HepG2 (cell line): Measurements from ENCODE around the gene LSMEM2. TPM values are rescaled to one million over a fixed set of nuclear protein-coding genes. Genes with fewer than 3 reads are reported as not detected.

Experiments used
- DPF2 ChIP-seq: sonication (generic); formaldehyde crosslinking; IDR thresholded peaks from 2 replicates; pipeline ENCODE4 v1.4.0; 2020; ENCODE audit warnings: mild to moderate bottlenecking, low read depth, missing genetic modification reagents, borderline replicate concordance
- ELK4 ChIP-seq: sonication (generic); formaldehyde crosslinking; IDR thresholded peaks from 2 replicates; pipeline ENCODE4 v1.9.0; 2021; ENCODE audit warnings: missing genetic modification reagents, borderline replicate concordance
- FOSL2 ChIP-seq: sonication (generic); formaldehyde crosslinking; IDR thresholded peaks from 2 replicates; pipeline ENCODE4 v1.4.0; 2020; ENCODE audit warnings: missing genetic modification reagents
- GMEB1 ChIP-seq: sonication (generic); formaldehyde crosslinking; IDR thresholded peaks from 2 replicates; pipeline ENCODE4 v1.5.1; 2020; ENCODE audit warnings: missing genetic modification reagents, mild to moderate bottlenecking, borderline replicate concordance
- HES4 ChIP-seq: sonication (generic); formaldehyde crosslinking; IDR thresholded peaks from 2 replicates; pipeline ENCODE4 v1.9.0; 2021; ENCODE audit warnings: mild to moderate bottlenecking, missing genetic modification reagents, borderline replicate concordance
- MTA1 ChIP-seq: sonication (generic); formaldehyde crosslinking; IDR thresholded peaks from 2 replicates; pipeline ENCODE4 v1.4.0; 2020; ENCODE audit warnings: missing genetic modification reagents, mild to moderate bottlenecking, borderline replicate concordance
- TOPORS ChIP-seq: sonication (generic); formaldehyde crosslinking; IDR thresholded peaks from 2 replicates; pipeline ENCODE4 v1.8.0; 2023; ENCODE audit warnings: mild to moderate bottlenecking, missing genetic modification reagents
- ZBTB40 ChIP-seq, 2 experiments: fragments of 450-650 bp in 1 of 2; sonication (generic) in 1 of 2; formaldehyde crosslinking in 1 of 2; IDR thresholded peaks; 2 replicates each; pipeline versions ENCODE4 v1.6.1 to v1.8.0; 2016 to 2022; ENCODE audit warnings: antibody characterized with exemption in 1 of 2, mild to moderate bottlenecking in 1 of 2, missing genetic modification reagents in 1 of 2
- ZNF263 ChIP-seq: sonication (generic); formaldehyde crosslinking; IDR thresholded peaks from 2 replicates; pipeline ENCODE4 v1.4.0; 2020; ENCODE audit warnings: missing genetic modification reagents
- ZNF597 ChIP-seq: sonication (generic); formaldehyde crosslinking; IDR thresholded peaks from 2 replicates; pipeline ENCODE4 v1.5.0; 2020; ENCODE audit warnings: missing genetic modification reagents
- ZNF660 ChIP-seq: sonication (generic); formaldehyde crosslinking; IDR thresholded peaks from 2 replicates; pipeline ENCODE4 v1.5.1; 2020; ENCODE audit warnings: mild to moderate bottlenecking, low read depth, missing genetic modification reagents, borderline replicate concordance
- ZNF850 ChIP-seq: sonication (generic); formaldehyde crosslinking; conservative IDR thresholded peaks from 2 replicates; pipeline ENCODE4 v1.9.0; 2021; ENCODE audit warnings: mild to moderate bottlenecking, missing genetic modification reagents
- polyA plus RNA-seq, 8 experiments: library from polyadenylated mRNA; depleted of rRNA in 3 of 8; stranded (reverse) in 7 of 8; unstranded in 1 of 8; fragments of >200 nt; fragmentation: Illumina TruSeq in 4 of 8; extraction: Trizol in 4 of 8; gene quantifications; 2 replicates each; pipeline versions ENCODE4 v1.2.1 to v1.2.3, GENCODE V29; 2011 to 2016; ENCODE audit warnings: low read depth in 4 of 8, missing spikeins in 1 of 8, mixed read lengths in 1 of 8; ENCODE audit not compliant: insufficient read depth in 1 of 8
- total RNA-seq, 5 experiments: library from RNA; depleted of rRNA; stranded (reverse); fragments of >200 nt; fragmentation: Illumina TruSeq; extraction: Trizol; gene quantifications; 2 replicates each; pipeline ENCODE4 v1.2.3, GENCODE V29; 2016; ENCODE audit warnings: low read depth in 1 of 5
- TF ChIP-seq, protein P1 (sequence below): sonication (generic); formaldehyde crosslinking; IDR thresholded peaks from 2 replicates; pipeline ENCODE4 v1.5.1; 2020; ENCODE audit warnings: missing genetic modification reagents, mild to moderate bottlenecking, borderline replicate concordance

Gene LSMEM2
- total and polyA plus RNA-seq, 2 of the 13 experiments (the other 11 are each of a cell fraction or from before 2014, with no cell fraction given) = 0.07 to 0.41 TPM

DNA sequence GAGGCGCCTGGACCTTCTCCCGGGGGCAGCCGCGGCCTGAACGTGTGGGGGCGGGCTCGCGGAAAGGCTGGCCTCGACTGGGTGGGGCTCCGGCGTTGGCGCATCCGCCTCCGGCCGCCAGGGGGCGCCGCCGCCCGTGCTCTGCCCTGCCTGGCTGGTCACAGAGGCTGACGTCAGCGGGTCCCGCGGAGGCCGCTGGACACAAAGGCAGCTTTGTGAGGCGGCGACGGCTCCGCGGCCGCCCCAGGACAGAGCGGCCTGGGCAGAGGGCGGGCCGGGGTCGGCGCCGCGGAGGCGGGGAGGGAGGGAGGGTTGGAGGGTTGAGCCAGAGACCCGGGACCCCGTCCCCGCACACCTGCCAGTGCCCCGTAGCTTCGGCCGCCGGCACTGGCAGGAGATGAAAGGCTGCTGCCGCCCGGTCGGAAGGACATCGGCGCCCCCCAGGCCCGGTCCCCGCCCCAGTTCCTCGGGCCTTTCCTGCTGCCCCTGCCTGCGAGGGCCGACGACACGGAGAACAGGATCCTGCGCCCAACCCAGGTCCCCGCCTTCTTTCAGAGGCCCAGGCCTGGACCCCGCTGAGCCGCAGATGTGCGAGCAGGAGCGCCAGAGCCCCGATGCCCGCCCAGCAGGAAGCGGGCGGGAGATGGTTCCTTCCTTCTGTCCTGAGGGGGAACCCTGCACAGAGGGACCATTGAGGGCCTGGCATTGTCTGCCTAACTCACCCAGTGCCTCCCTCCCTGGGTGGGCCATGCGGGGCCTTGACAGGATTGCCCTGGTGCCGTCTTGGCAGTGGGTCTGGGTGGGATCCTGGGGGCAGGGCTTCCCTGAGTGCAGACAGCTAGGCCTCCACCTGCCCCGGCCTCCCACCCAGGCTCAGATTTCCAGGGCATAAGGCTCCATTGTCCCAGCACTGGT lies 18.6 kb upstream of the LSMEM2 start (continued):
- no peak for TF ChIP-seq ZBTB40 (IDR thresholded peaks at IDR 0.05)
- peak; percentile 40 for TF ChIP-seq ZBTB40 (CRISPR knock-in tag; IDR thresholded peaks at IDR 0.05)
- TF ChIP-seq ZNF597 (CRISPR knock-in tag) = no peak
- TF ChIP-seq ELK4 (CRISPR knock-in tag) = no peak
- TF ChIP-seq DPF2 = no peak
- no peak; the same call in 1 of the 2 replicates for TF ChIP-seq ZNF263 (CRISPR knock-in tag)
- no peak for TF ChIP-seq TOPORS (CRISPR knock-in tag)
- no peak for TF ChIP-seq ZNF850 (CRISPR knock-in tag)
- TF ChIP-seq, protein P1, sequence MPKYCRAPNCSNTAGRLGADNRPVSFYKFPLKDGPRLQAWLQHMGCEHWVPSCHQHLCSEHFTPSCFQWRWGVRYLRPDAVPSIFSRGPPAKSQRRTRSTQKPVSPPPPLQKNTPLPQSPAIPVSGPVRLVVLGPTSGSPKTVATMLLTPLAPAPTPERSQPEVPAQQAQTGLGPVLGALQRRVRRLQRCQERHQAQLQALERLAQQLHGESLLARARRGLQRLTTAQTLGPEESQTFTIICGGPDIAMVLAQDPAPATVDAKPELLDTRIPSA = peak; percentile 41; the same call in 1 of the 2 replicates
- TF ChIP-seq ZNF660 (CRISPR knock-in tag) = no peak
- peak; percentile 45; the same call in 1 of the 2 replicates for TF ChIP-seq MTA1 (CRISPR knock-in tag)
- no peak; the same call in 1 of the 2 replicates for TF ChIP-seq HES4 (CRISPR knock-in tag)
- no peak for TF ChIP-seq FOSL2 (CRISPR knock-in tag)
- no peak for TF ChIP-seq GMEB1 (CRISPR knock-in tag)
